Measurements from ENCODE around the gene TRERF1. TPM values are rescaled to one million over a fixed set of nuclear protein-coding genes. Genes with fewer than 3 reads are reported as not detected.
"Not testable (repeated sequence)": the region's sequence is repeated elsewhere in the genome, so short reads cannot be mapped to it uniquely, and the experiment has no call there.

TRERF1 gene
- polyA plus RNA-seq, 1 of the 3 experiments (the other 2 are of a cell fraction), result 3.6 TPM

- H3K4me3 ChIP-seq (ENCODE audit: low read depth in 2 of 2, low read length in 1 of 2); H3K36me3 ChIP-seq (replicated peaks in 1 of 2; ENCODE audit: control insufficient read depth in 1 of 2, insufficient read depth in 2 of 2, low read length in 1 of 2); H3F3A ChIP-seq (replicated peaks; ENCODE audit: insufficient read depth); H3K27ac ChIP-seq (ENCODE audit: low read depth in 2 of 2, low read length in 1 of 2); H2AFZ ChIP-seq (ENCODE audit: low read depth); H3K9me3 ChIP-seq; H3K27me3 ChIP-seq (ENCODE audit: insufficient read depth); H3K9me2 ChIP-seq; POLR2A ChIA-PET; H3K4me2 ChIP-seq; DNase-seq; H3K9ac ChIP-seq: not testable (repeated sequence)
- H3K79me2 ChIP-seq (ENCODE audit: insufficient read depth), result peaks cover 82% of the 10 kb centered on the region
- 96% methylated on average over 6 of the region's 7 CpGs for WGBS (ENCODE audit: low lambda C conversion rate)
- peaks cover 12% of the 10 kb centered on the region; the same call in 1 of the 2 replicates for H4K20me1 ChIP-seq (ENCODE audit: insufficient read depth)
- H3K4me1 ChIP-seq (ENCODE audit: control insufficient read depth in 1 of 2, insufficient read depth in 2 of 2, low read depth in 1 of 2, low read length in 1 of 2), result peaks cover 17 to 18% of the 10 kb centered on the region in 2 experiments; a peak in 3 of 4 replicates
- CTCF ChIA-PET, result interaction anchor here (1.2 to 1.4 kb wide), 2 partner anchors 86 to 101 kb away, joined by 3 read pairs; no protein-coding TSS in a partner anchor
Observed at GRCh38 chr6:42445955-42446354, 5.8 kb downstream of the TRERF1 start.

- DNase-seq, result no peak
- no peak for TF ChIP-seq POLR2AphosphoS5 (IDR thresholded peaks at IDR 0.05; ENCODE audit: low read depth, low read length)
- TF ChIP-seq REST (IDR thresholded peaks at IDR 0.05; ENCODE audit: low read depth, low read length), result no peak
- TF ChIP-seq PBX3 (IDR thresholded peaks at IDR 0.05), result no peak
- no peak for TF ChIP-seq YY1 (IDR thresholded peaks at IDR 0.05; ENCODE audit: low read depth)
- no peak for TF ChIP-seq GATA2 (CRISPR knock-in tag; IDR thresholded peaks at IDR 0.05)
- no peak for TF ChIP-seq ELF1 (IDR thresholded peaks at IDR 0.05)
- TF ChIP-seq MXI1 (IDR thresholded peaks at IDR 0.05; ENCODE audit: low read depth, low read length), result no peak
- TF ChIP-seq JUND (IDR thresholded peaks at IDR 0.05), result no peak
- no peak for TF ChIP-seq USF2 (IDR thresholded peaks at IDR 0.05; ENCODE audit: borderline replicate concordance, low read depth, low read length)
- H3K79me2 ChIP-seq (ENCODE audit: insufficient read depth), result peaks cover 74% of the 10 kb centered on the region
- 96% methylated on average over 10 of the region's 11 CpGs for WGBS (ENCODE audit: low lambda C conversion rate)
- H3K4me3 ChIP-seq (ENCODE audit: low read depth in 2 of 2, low read length in 1 of 2), result no peak overlapping the region
- no peaks in the 10 kb centered on the region for H3K9me3 ChIP-seq
- CTCF ChIA-PET, result interaction anchor here (0.9 to 2.3 kb wide), 4 partner anchors 30 to 182 kb away, joined by 3 to 5 read pairs (median 4); no protein-coding TSS in a partner anchor
- no peak overlapping the region for H3K9ac ChIP-seq
- peaks cover 12% of the 10 kb centered on the region for H4K20me1 ChIP-seq (ENCODE audit: insufficient read depth)
- H3K27ac ChIP-seq (ENCODE audit: low read depth in 2 of 2, low read length in 1 of 2), result no peak overlapping the region
- H3K9me2 ChIP-seq, result no peaks in the 10 kb centered on the region
- peaks cover 8 to 15% of the 10 kb centered on the region in 2 experiments; a peak in 3 of 4 replicates for H3K4me1 ChIP-seq (ENCODE audit: control insufficient read depth in 1 of 2, insufficient read depth in 2 of 2, low read depth in 1 of 2, low read length in 1 of 2)
- H3K4me2 ChIP-seq, result no peak overlapping the region
- POLR2A ChIA-PET, result no interaction called here
- no peaks in the 10 kb centered on the region for H3K27me3 ChIP-seq (ENCODE audit: insufficient read depth)
- no peaks in the 10 kb centered on the region for H3F3A ChIP-seq (replicated peaks; ENCODE audit: insufficient read depth)
- H2AFZ ChIP-seq (ENCODE audit: low read depth), result no peak overlapping the region
- H3K36me3 ChIP-seq (replicated peaks in 1 of 2; ENCODE audit: control insufficient read depth in 1 of 2, insufficient read depth in 2 of 2, low read length in 1 of 2), result no peaks in the 10 kb centered on the region
Observed at GRCh38 chr6:42443312-42444060, 8.2 kb downstream of the TRERF1 start.

Data from SK-N-SH (cell line).